T-helper 1 cell treated with Interleukin-12 subunit alpha and Interleukin-12 subunit beta and Interleukin-4 antibody, amounts not matched to agents 30 μg/mL and 1 μg/mL, for 36 hours (primary cell): Measurements from ENCODE around the gene SMPDL3B.
"Not testable (repeated sequence)": the region's sequence is repeated elsewhere in the genome, so short reads cannot be mapped to it uniquely, and the experiment has no call there.

Experiments used
- H3K27ac Mint-ChIP-seq: one replicate; pipeline ENCODE4 v1.8.0; 2021; ENCODE audit warnings: mild to moderate bottlenecking, mixed read lengths
- H3K27me3 Mint-ChIP-seq: one replicate; pipeline ENCODE4 v1.8.0; 2021; ENCODE audit warnings: low read depth, mixed read lengths
- H3K36me3 Mint-ChIP-seq: one replicate; pipeline ENCODE4 v1.8.0; 2021; ENCODE audit warnings: low read depth, mixed read lengths
- H3K4me1 Mint-ChIP-seq: one replicate; pipeline ENCODE4 v1.8.0; 2021; ENCODE audit warnings: low read depth, mixed read lengths
- H3K4me3 Mint-ChIP-seq: one replicate; pipeline ENCODE4 v1.8.0; 2021; ENCODE audit warnings: mild to moderate bottlenecking, moderate library complexity, mixed read lengths
- H3K9me3 Mint-ChIP-seq: one replicate; pipeline ENCODE4 v1.8.0; 2021; ENCODE audit warnings: mixed read lengths

SMPDL3B gene

GRCh38 chr1:27970401-27970800, 35.6 kb downstream of the SMPDL3B start:
- peaks cover 7% of the 10 kb centered on the region for H3K4me1 Mint-ChIP-seq
- H3K9me3 Mint-ChIP-seq, result no peaks in the 10 kb centered on the region
- no peaks in the 10 kb centered on the region for H3K27me3 Mint-ChIP-seq
- no peak overlapping the region for H3K4me3 Mint-ChIP-seq
- H3K36me3 Mint-ChIP-seq, result peaks cover 18% of the 10 kb centered on the region
- H3K27ac Mint-ChIP-seq, result no peak overlapping the region

GRCh38 chr1:27971674-27972073, 36.9 kb downstream of the SMPDL3B start:
- H3K27me3 Mint-ChIP-seq, result no peaks in the 10 kb centered on the region
- H3K9me3 Mint-ChIP-seq, result no peaks in the 10 kb centered on the region
- H3K4me1 Mint-ChIP-seq, result peaks cover 7% of the 10 kb centered on the region
- no peak overlapping the region for H3K4me3 Mint-ChIP-seq
- no peak overlapping the region for H3K27ac Mint-ChIP-seq
- peaks cover 15% of the 10 kb centered on the region for H3K36me3 Mint-ChIP-seq

DNA sequence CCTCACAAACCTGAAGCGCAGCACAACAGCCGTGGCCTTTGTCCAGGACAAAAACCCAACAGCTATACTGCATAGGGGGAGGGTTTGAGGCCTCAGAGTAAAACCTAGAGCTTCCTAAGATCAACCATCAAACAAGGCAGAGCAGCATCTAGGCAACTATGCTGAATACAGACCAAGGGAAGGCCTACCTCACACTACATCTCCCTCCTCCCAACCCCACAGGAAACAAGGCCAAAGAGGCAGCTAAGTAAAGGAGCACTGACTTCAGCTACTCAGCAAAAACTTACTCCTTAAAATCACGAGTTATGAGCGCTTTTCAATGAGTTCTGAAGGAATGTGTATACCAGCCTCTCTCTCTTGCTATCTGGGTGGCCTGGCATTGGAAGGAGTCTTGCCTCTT, 37.3 kb downstream of the SMPDL3B start:
- Mint-ChIP-seq H3K27ac (no peak overlapping the region), H3K36me3 (peaks cover 15% of the 10 kb centered on the region), H3K9me3 (no peaks in the 10 kb centered on the region), H3K4me3 (no peak overlapping the region), H3K27me3 (no peaks in the 10 kb centered on the region), H3K4me1 (peaks cover 7% of the 10 kb centered on the region)

GRCh38 chr1:27973771-27974416, 39.1 kb downstream of the SMPDL3B start:
- Mint-ChIP-seq H3K36me3 (peaks cover 10% of the 10 kb centered on the region), H3K9me3 (no peaks in the 10 kb centered on the region), H3K4me1 (peaks cover 2% of the 10 kb centered on the region), H3K27ac (no peak overlapping the region), H3K27me3 (no peaks in the 10 kb centered on the region), H3K4me3 (no peak overlapping the region)

DNA sequence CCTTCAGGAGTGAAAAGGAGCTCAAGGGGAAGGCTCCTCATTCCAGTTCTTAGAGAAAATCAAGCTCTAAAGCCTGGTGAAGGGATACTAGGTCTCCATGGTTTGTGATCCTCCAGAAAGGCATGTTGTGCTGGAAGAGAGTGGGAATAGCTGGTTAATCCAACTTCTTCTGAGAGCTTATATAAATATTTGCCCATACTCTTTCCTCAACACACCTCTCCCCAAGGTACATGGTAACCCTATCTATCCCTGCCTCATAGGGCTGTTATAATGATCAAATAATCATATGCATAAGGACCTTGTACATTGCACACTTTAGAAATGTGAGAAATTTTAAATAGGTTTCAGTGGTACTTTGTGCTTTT, 39.6 kb downstream of the SMPDL3B start:
- Mint-ChIP-seq H3K9me3 (no peaks in the 10 kb centered on the region), H3K36me3 (peaks cover 10% of the 10 kb centered on the region), H3K4me3 (no peak overlapping the region), H3K27me3 (no peaks in the 10 kb centered on the region), H3K4me1 (peaks cover 2% of the 10 kb centered on the region), H3K27ac (no peak overlapping the region)

- Mint-ChIP-seq H3K27ac (no peak overlapping the region), H3K36me3 (peaks cover 9% of the 10 kb centered on the region), H3K9me3 (no peaks in the 10 kb centered on the region), H3K4me3 (no peak overlapping the region), H3K4me1 (no peaks in the 10 kb centered on the region), H3K27me3 (no peaks in the 10 kb centered on the region)
Observed at GRCh38 chr1:27979151-27979858, 44.5 kb downstream of the SMPDL3B start.

DNA sequence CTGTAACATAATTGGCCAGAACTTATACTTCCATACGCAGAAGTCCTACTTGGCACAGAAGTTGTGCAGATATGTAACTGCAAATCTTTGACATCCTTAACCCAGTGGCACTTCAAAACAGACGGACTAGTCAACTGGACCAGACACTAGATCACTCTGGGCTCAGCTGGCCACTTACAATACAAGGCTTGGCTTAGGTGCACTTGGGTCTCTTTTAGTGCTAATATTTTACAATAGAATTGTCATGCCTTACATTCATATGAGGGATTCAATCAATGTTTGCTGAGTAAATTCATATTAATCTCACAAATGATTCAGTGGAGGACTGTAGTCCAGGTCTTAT, 45.0 kb downstream of the SMPDL3B start:
- Mint-ChIP-seq H3K9me3 (no peaks in the 10 kb centered on the region), H3K4me1 (no peaks in the 10 kb centered on the region), H3K36me3 (peaks cover 9% of the 10 kb centered on the region), H3K27me3 (no peaks in the 10 kb centered on the region), H3K27ac (no peak overlapping the region), H3K4me3 (no peak overlapping the region)

DNA sequence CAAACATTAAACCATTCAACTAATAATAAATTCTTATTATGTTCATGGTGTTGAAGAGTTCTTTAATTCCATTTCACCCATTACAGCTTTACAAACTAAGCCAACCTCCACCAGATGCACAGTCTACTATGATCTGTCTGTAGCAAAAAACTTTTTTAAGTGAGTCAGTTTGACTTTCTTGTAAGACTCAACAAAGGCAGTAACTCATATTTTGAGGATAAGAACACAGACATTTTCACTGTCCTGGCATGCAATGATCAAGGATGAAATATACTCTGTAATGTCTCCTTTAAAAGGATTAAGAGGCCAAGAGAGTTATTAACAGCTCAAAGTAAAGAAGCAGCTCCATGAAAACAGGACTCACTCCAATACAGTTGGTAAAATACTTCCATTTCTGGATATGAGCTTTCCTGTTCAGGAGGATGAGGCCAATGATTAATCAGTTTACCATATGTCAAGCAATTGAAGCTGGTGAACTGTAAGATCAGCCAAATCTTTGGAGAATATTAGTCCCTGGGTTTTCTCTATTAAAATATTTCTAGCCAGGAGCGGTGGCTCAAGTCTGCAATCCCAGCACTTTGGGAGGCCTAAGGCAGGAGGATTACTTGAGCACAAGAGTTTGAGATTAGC, 45.5 kb downstream of the SMPDL3B start:
- peaks cover 10% of the 10 kb centered on the region for H3K36me3 Mint-ChIP-seq
- H3K27ac Mint-ChIP-seq, result no peak overlapping the region
- no peaks in the 10 kb centered on the region for H3K4me1 Mint-ChIP-seq

GRCh38 chr1:27981145-27981544, 46.3 kb downstream of the SMPDL3B start:
- Mint-ChIP-seq H3K27me3 (no peaks in the 10 kb centered on the region), H3K27ac (no peak overlapping the region), H3K36me3 (peaks cover 10% of the 10 kb centered on the region), H3K9me3 (no peaks in the 10 kb centered on the region), H3K4me1 (no peaks in the 10 kb centered on the region), H3K4me3 (no peak overlapping the region)

More for the DNA sequence above, 45.5 kb downstream of the SMPDL3B start:
- Mint-ChIP-seq H3K9me3 (no peaks in the 10 kb centered on the region), H3K27me3 (no peaks in the 10 kb centered on the region), H3K4me3 (no peak overlapping the region)

DNA sequence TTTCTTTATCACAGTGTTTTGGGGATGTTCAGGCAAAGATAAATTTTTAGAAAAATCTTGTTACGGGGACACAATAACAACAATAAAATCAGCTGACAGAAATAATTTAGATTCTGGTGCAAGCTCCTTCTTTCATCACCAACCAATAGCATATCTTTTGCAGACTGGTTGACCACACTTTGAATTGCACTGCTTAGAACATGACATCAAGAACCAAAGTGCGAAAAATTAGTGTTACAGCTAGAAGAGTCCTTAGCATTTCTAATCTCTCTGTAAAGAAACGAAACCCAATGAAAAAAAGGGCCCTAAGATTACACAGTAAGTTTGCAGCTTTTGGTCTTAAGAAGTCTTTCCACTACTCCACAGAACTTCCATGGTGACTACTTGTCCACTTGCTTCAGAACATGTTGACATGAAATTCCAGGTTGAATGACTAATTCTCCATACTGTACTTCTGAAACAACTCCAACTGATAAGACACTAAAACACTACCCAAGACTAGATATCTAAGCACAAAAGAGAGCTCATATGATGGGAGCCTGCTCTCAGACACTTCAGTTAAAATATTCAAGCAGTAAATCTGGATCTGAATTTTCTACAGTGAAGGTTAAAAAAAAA, 56.2 kb downstream of the SMPDL3B start:
- Mint-ChIP-seq H3K4me1 (peaks cover 21% of the 10 kb centered on the region), H3K27ac (peak overlapping the region; percentile 50), H3K36me3 (peaks cover 35% of the 10 kb centered on the region), H3K9me3 (no peaks in the 10 kb centered on the region), H3K27me3 (no peaks in the 10 kb centered on the region), H3K4me3 (no peak overlapping the region)

GRCh38 chr1:27992276-27992675, 57.5 kb downstream of the SMPDL3B start:
- no peaks in the 10 kb centered on the region for H3K27me3 Mint-ChIP-seq
- peaks cover 42% of the 10 kb centered on the region for H3K36me3 Mint-ChIP-seq

GRCh38 chr1:27993241-27993640, 58.4 kb downstream of the SMPDL3B start:
- Mint-ChIP-seq H3K27me3 (no peaks in the 10 kb centered on the region), H3K4me3 (no peak overlapping the region), H3K27ac (peak overlapping the region; percentile 83), H3K4me1 (peaks cover 23% of the 10 kb centered on the region), H3K9me3 (no peaks in the 10 kb centered on the region), H3K36me3 (peaks cover 46% of the 10 kb centered on the region)

More at GRCh38 chr1:27992276-27992675, 57.5 kb downstream of the SMPDL3B start:
- H3K4me3 Mint-ChIP-seq, result no peak overlapping the region
- no peaks in the 10 kb centered on the region for H3K9me3 Mint-ChIP-seq
- peaks cover 25% of the 10 kb centered on the region for H3K4me1 Mint-ChIP-seq
- H3K27ac Mint-ChIP-seq, result peak overlapping the region; percentile 80

- H3K9me3 Mint-ChIP-seq, result no peaks in the 10 kb centered on the region
- no peak overlapping the region for H3K27ac Mint-ChIP-seq
- no peaks in the 10 kb centered on the region for H3K27me3 Mint-ChIP-seq
- no peak overlapping the region for H3K4me3 Mint-ChIP-seq
- peaks cover 42% of the 10 kb centered on the region for H3K36me3 Mint-ChIP-seq
- peaks cover 23% of the 10 kb centered on the region for H3K4me1 Mint-ChIP-seq
Observed at GRCh38 chr1:27994060-27994459, 59.3 kb downstream of the SMPDL3B start.

DNA sequence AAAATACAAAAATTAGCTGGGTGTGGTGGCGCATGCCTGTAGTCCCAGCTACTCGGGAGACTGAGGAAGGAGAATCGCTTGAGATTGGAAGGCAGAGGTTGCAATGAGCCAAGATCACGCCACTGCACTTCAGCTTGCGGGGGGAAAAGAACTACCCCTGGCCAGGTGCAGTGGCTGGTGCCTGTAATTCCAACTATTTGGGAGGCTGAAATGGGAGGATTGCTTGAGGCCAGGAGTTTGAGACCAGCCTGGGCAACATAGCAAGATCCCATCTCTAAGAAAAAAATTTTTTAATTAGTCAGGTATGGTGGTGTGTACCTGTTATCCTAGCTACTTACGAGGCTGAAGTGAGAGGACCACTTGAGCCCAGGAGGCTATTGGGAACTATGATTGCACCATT, 59.7 kb downstream of the SMPDL3B start:
- not testable (repeated sequence) for H3K27ac Mint-ChIP-seq, H3K27me3 Mint-ChIP-seq, H3K9me3 Mint-ChIP-seq, H3K4me3 Mint-ChIP-seq
- Mint-ChIP-seq H3K4me1 (peaks cover 23% of the 10 kb centered on the region), H3K36me3 (peaks cover 40% of the 10 kb centered on the region)

GRCh38 chr1:27999055-27999454, 64.3 kb downstream of the SMPDL3B start:
- peaks cover 39% of the 10 kb centered on the region for H3K36me3 Mint-ChIP-seq

More at GRCh38 chr1:27999055-27999454, 64.3 kb downstream of the SMPDL3B start:
- Mint-ChIP-seq H3K27ac (no peak overlapping the region), H3K4me1 (peaks cover 7% of the 10 kb centered on the region), H3K4me3 (no peak overlapping the region), H3K27me3 (no peaks in the 10 kb centered on the region), H3K9me3 (no peaks in the 10 kb centered on the region)
